Measurements from ENCODE around the gene PTP4A2. TPM values are rescaled to one million over a fixed set of nuclear protein-coding genes. Genes with fewer than 3 reads are reported as not detected.

Gene PTP4A2
- total RNA-seq, 4 donors from 2014 or later = 276 to 567 (median 333) TPM

GRCh38 chr1:31976401-31976800 is 38.2 kb upstream of the PTP4A2 start:
- intact Hi-C loops (cut with DNase I; ENCODE audit: low total_unique reads) = no loop called here
- H3K9me3 ChIP-seq = no peaks in the 10 kb centered on the region
- H3K27ac ChIP-seq = no peak overlapping the region
- DNase-seq = no peak
- no peak overlapping the region for H3K4me3 ChIP-seq
- no peaks in the 10 kb centered on the region for H3K27me3 ChIP-seq
- H3K4me1 ChIP-seq = no peaks in the 10 kb centered on the region
- TF ChIP-seq POLR2A (IDR thresholded peaks at IDR 0.05) (no peak), CTCF (IDR thresholded peaks at IDR 0.05) (no peak)
- H3K36me3 ChIP-seq = no peaks in the 10 kb centered on the region

GRCh38 chr1:31970873-31971272 is 32.7 kb upstream of the PTP4A2 start:
- Histone ChIP-seq H3K9me3 (no peaks in the 10 kb centered on the region), H3K27me3 (no peaks in the 10 kb centered on the region), H3K4me1 (no peaks in the 10 kb centered on the region), H3K36me3 (no peaks in the 10 kb centered on the region), H3K27ac (no peak overlapping the region), H3K4me3 (no peak overlapping the region)
- intact Hi-C loops (cut with DNase I; ENCODE audit: low total_unique reads) = no loop called here
- no peak for DNase-seq
- no peak for TF ChIP-seq CTCF (IDR thresholded peaks at IDR 0.05)
- TF ChIP-seq POLR2A (IDR thresholded peaks at IDR 0.05) = no peak

- no peak for TF ChIP-seq POLR2A (IDR thresholded peaks at IDR 0.05)
- no peak for TF ChIP-seq CTCF (IDR thresholded peaks at IDR 0.05)
- intact Hi-C loops (cut with DNase I; ENCODE audit: low total_unique reads) = loop anchor here (10.0 kb wide), 1 partner anchor 187 kb away; no protein-coding TSS in a partner anchor
Measured at GRCh38 chr1:31961536-31961935, 23.4 kb upstream of the PTP4A2 start.

GRCh38 chr1:31959521-31960340 is 21.6 kb upstream of the PTP4A2 start:
- Histone ChIP-seq H3K27me3 (no peaks in the 10 kb centered on the region), H3K36me3 (no peaks in the 10 kb centered on the region)

More at GRCh38 chr1:31961536-31961935, 23.4 kb upstream of the PTP4A2 start:
- H3K4me3 ChIP-seq = no peak overlapping the region
- DNase-seq = no peak
- H3K36me3 ChIP-seq = no peaks in the 10 kb centered on the region
- no peak overlapping the region for H3K27ac ChIP-seq
- no peaks in the 10 kb centered on the region for H3K9me3 ChIP-seq
- no peaks in the 10 kb centered on the region for H3K27me3 ChIP-seq
- no peaks in the 10 kb centered on the region for H3K4me1 ChIP-seq

More at GRCh38 chr1:31959521-31960340, 21.6 kb upstream of the PTP4A2 start:
- Histone ChIP-seq H3K4me3 (no peak overlapping the region), H3K27ac (no peak overlapping the region), H3K9me3 (no peaks in the 10 kb centered on the region), H3K4me1 (peaks cover 0 to 8% of the 10 kb centered on the region in 2 donors)
- DNase-seq = peak in 1 of 2 donors; percentile 52
- TF ChIP-seq POLR2A (IDR thresholded peaks at IDR 0.05) = no peak
- TF ChIP-seq CTCF (IDR thresholded peaks at IDR 0.05) = no peak
- intact Hi-C loops (cut with DNase I; ENCODE audit: low total_unique reads) = loop anchor here (10.0 kb wide), 1 partner anchor 185 kb away; no protein-coding TSS in a partner anchor

Measured in uterus (tissue), 4 donors.